ENCODE measurements around the gene ATP5ME. TPM values are rescaled to one million over a fixed set of nuclear protein-coding genes. Genes with fewer than 3 reads are reported as not detected.

ATP5ME gene
- total and polyA plus RNA-seq, 2 donors: 492 to 602 TPM

DNA sequence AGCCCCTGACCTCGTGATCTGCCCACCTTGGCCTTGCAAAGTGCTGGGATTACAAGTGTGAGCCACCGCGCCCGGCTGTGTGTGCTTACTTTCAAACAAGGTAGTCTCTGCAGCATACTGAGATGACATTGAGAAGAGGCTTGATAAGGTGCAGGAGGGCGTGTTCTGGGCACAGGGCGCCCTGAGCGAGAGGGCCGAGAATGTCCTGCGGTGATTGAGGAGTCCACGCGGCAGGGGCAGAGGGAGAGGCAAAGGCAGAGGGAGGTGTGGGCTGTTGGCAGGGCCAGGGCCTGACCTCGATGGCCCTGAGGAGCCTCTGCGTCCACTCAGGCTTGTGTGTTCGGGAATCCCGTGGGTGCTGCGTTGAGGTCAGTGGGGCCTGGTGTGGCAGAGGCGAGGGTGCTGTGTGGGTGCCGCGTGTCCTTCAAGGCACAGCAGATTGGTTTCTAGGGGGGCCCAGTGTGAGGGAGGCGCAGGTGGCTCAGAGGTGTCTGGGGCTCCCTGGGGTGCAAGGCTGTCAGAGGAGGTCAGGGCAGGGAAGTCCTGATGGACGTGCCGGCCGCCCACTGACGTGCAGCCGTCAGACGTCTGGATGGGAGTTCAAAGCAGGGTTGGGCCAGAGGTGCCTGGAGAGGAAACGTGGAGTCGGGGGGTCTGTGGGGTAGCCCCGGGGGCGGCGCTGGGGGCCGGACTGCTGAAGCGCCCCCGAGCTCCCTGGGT is 43.7 kb upstream of the ATP5ME start:
- H3K27ac ChIP-seq (ENCODE audit: low read depth in 1 of 2, low read length in 1 of 2): no peak overlapping the region
- H3K36me3 ChIP-seq (ENCODE audit: control insufficient read depth in 2 of 2, insufficient read depth in 2 of 2, low read length in 1 of 2): peaks cover 0 to 42% of the 10 kb centered on the region in 2 donors
- no peaks in the 10 kb centered on the region for H3K4me1 ChIP-seq (ENCODE audit: control insufficient read depth in 2 of 2, insufficient read depth in 2 of 2, low read length in 2 of 2)
- 98% methylated on average over 34 of the region's 34 CpGs for WGBS
- no peak overlapping the region for H3K4me3 ChIP-seq (ENCODE audit: low read length in 2 of 2)
- no peaks in the 10 kb centered on the region for H3K27me3 ChIP-seq (ENCODE audit: control insufficient read depth in 2 of 2, insufficient read depth in 1 of 2, low read length in 1 of 2)
- peaks cover 2 to 10% of the 10 kb centered on the region in 2 donors for H3K9me3 ChIP-seq (ENCODE audit: control insufficient read depth in 2 of 2, insufficient read depth in 1 of 2, low read length in 1 of 2)
- DNase-seq (ENCODE audit: low read depth in 6 of 9, low spot score in 9 of 9): no peak

DNA sequence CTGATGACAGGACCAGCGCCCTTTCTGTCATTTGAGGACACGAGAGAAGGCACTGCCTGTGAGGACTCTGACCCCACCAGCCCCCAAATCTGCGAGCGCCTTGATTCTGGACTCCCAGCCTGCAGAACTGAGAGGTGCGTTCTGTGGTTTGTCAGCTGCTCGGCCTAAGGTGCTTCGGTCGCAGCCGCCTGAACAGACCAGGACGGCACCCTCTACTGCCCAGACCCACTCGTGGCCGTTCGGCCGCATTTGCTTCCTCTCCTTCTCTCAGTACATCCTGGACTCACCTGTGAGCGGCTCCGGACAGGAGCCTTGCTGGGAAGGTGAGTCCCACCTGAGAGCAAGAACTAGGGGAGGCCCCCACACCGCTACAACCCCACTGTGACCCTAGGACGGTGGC is 40.0 kb upstream of the ATP5ME start:
- Histone ChIP-seq H3K27ac (ENCODE audit: low read depth in 1 of 2, low read length in 1 of 2) (no peak overlapping the region), H3K27me3 (ENCODE audit: control insufficient read depth in 2 of 2, insufficient read depth in 1 of 2, low read length in 1 of 2) (no peaks in the 10 kb centered on the region), H3K36me3 (ENCODE audit: control insufficient read depth in 2 of 2, insufficient read depth in 2 of 2, low read length in 1 of 2) (peaks cover 7 to 23% of the 10 kb centered on the region in 2 donors), H3K4me1 (ENCODE audit: control insufficient read depth in 2 of 2, insufficient read depth in 2 of 2, low read length in 2 of 2) (no peaks in the 10 kb centered on the region), H3K9me3 (ENCODE audit: control insufficient read depth in 2 of 2, insufficient read depth in 1 of 2, low read length in 1 of 2) (no peaks in the 10 kb centered on the region), H3K4me3 (ENCODE audit: low read length in 2 of 2) (no peak overlapping the region)
- no peak for DNase-seq (ENCODE audit: low read depth in 6 of 9, low spot score in 9 of 9)
- 95% methylated on average over 18 of the region's 18 CpGs for WGBS

DNA sequence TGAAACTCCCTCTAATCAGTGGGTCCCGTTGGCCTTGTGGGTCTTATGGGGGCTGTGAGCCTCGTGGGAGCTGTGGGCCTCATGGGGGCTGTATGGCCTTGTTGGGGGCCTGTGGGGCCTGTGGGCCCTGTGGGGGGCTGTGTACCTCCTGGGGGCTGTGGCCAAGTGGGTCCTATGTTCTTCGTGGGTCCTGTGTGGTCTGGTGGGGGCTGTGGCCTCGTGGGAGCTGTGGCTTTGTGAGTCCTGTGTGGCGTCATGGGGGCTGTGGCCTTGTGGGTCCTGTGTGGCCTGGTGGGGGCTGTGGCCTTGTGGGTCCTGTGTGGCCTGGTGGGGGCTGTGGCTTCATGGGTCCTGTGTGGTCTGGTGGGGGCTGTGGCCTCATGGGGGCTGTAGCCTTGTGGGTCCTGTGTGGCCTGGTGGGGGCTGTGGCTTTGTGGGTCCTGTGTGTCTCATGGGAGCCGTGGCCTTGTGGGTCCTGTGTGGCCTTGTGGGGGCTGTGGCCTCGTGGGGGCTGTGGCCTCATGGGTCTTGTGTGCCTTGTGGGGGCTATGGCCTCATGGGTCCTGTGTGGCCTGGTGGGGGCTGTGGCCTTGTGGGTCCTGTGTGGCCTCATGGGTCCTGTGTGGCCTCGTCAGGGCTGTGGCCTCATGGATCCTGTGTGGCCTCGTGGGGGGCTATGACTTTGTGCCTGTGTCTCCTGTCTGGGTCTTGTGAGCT is 39.0 kb upstream of the ATP5ME start:
- no peak overlapping the region for H3K4me3 ChIP-seq (ENCODE audit: low read length in 2 of 2)

DNA sequence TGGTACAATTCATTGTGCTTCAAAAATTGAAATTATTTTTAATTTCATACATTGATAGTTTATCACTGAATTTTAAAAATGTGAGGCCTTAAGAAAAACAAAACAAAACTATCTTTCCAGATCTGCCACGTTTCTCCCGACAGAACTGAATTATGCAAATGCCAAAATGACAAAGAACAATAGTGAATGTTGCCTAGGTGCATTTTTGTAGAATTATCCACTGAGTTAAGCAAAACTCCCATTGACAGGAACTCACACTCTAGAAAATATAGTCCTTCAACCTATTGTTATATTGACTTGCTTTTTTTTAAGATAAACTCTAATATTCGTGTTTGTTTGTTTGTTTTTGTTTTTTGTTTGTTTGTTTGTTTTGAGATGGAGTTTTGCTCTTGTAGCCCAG is 38.0 kb upstream of the ATP5ME start:
- Histone ChIP-seq H3K36me3 (ENCODE audit: control insufficient read depth in 2 of 2, insufficient read depth in 2 of 2, low read length in 1 of 2) (peaks cover 9 to 23% of the 10 kb centered on the region in 2 donors), H3K27me3 (ENCODE audit: control insufficient read depth in 2 of 2, insufficient read depth in 1 of 2, low read length in 1 of 2) (no peaks in the 10 kb centered on the region), H3K4me1 (ENCODE audit: control insufficient read depth in 2 of 2, insufficient read depth in 2 of 2, low read length in 2 of 2) (peaks cover 3 to 5% of the 10 kb centered on the region in 2 donors), H3K9me3 (ENCODE audit: control insufficient read depth in 2 of 2, insufficient read depth in 1 of 2, low read length in 1 of 2) (peaks cover 0 to 4% of the 10 kb centered on the region in 2 donors), H3K27ac (ENCODE audit: low read depth in 1 of 2, low read length in 1 of 2) (no peak overlapping the region), H3K4me3 (ENCODE audit: low read length in 2 of 2) (no peak overlapping the region)
- DNase-seq (ENCODE audit: low read depth in 6 of 9, low spot score in 9 of 9): no peak
- WGBS: 97% methylated on average over 3 of the region's 3 CpGs

More for the DNA sequence above, 39.0 kb upstream of the ATP5ME start:
- no peak overlapping the region for H3K27ac ChIP-seq (ENCODE audit: low read depth in 1 of 2, low read length in 1 of 2)
- WGBS: 90% methylated on average over 9 of the region's 9 CpGs
- peaks cover 0 to 4% of the 10 kb centered on the region in 2 donors for H3K9me3 ChIP-seq (ENCODE audit: control insufficient read depth in 2 of 2, insufficient read depth in 1 of 2, low read length in 1 of 2)
- peaks cover 9 to 23% of the 10 kb centered on the region in 2 donors for H3K36me3 ChIP-seq (ENCODE audit: control insufficient read depth in 2 of 2, insufficient read depth in 2 of 2, low read length in 1 of 2)
- DNase-seq (ENCODE audit: low read depth in 6 of 9, low spot score in 9 of 9): no peak
- no peaks in the 10 kb centered on the region for H3K27me3 ChIP-seq (ENCODE audit: control insufficient read depth in 2 of 2, insufficient read depth in 1 of 2, low read length in 1 of 2)
- peaks cover 0 to 3% of the 10 kb centered on the region in 2 donors for H3K4me1 ChIP-seq (ENCODE audit: control insufficient read depth in 2 of 2, insufficient read depth in 2 of 2, low read length in 2 of 2)

DNA sequence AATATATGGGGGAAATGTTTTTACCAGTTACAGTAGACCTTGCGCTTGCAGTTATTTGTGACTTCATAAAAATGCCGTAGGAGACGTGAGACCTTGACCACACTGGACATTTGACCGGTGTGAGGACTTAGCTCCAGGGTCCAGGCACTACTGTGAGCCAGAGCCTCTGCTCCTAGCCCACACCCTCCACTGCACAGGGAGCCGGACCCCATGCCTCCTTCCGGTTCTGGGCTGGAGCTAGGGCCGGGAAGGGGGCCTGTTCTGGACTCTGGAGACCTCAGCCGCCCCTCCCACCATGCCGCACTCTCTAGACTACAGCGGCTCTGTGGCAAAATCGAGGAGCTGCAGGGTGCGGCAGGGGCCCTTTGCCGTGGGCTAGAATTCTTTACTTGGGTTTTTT is 36.8 kb upstream of the ATP5ME start:
- 93% methylated on average over 13 of the region's 13 CpGs for WGBS
- DNase-seq (ENCODE audit: low read depth in 6 of 9, low spot score in 9 of 9): no peak
- H3K27ac ChIP-seq (ENCODE audit: low read depth in 1 of 2, low read length in 1 of 2): no peak overlapping the region

DNA sequence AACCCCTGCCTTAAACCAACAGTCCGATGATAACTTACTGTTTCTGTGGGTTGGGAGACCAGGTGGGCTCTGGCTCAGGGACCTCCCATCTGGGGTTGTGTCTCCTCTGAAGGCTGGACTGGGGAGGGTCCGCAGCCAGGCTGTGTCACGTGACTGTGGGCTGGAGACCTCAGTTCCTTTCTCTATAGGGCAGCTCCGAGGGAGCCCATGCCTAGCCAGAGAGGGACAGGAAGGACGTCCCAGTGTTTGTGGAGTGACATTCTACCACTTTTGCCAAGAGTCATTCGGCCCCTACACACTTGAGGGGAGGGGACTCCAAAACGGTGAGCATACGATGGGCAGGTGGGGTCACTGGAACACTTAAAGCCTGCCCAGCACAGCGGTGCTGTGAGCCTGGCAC is 36.0 kb upstream of the ATP5ME start:
- peaks cover 9 to 23% of the 10 kb centered on the region in 2 donors for H3K36me3 ChIP-seq (ENCODE audit: control insufficient read depth in 2 of 2, insufficient read depth in 2 of 2, low read length in 1 of 2)
- H3K9me3 ChIP-seq (ENCODE audit: control insufficient read depth in 2 of 2, insufficient read depth in 1 of 2, low read length in 1 of 2): peaks cover 0 to 4% of the 10 kb centered on the region in 2 donors
- no peaks in the 10 kb centered on the region for H3K27me3 ChIP-seq (ENCODE audit: control insufficient read depth in 2 of 2, insufficient read depth in 1 of 2, low read length in 1 of 2)
- no peak overlapping the region for H3K27ac ChIP-seq (ENCODE audit: low read depth in 1 of 2, low read length in 1 of 2)
- peaks cover 10 to 11% of the 10 kb centered on the region in 2 donors for H3K4me1 ChIP-seq (ENCODE audit: control insufficient read depth in 2 of 2, insufficient read depth in 2 of 2, low read length in 2 of 2)
- H3K4me3 ChIP-seq (ENCODE audit: low read length in 2 of 2): no peak overlapping the region
- 87% methylated on average over 9 of the region's 9 CpGs for WGBS
- DNase-seq (ENCODE audit: low read depth in 6 of 9, low spot score in 9 of 9): no peak

More for the DNA sequence above, 36.8 kb upstream of the ATP5ME start:
- peaks cover 0 to 4% of the 10 kb centered on the region in 2 donors for H3K9me3 ChIP-seq (ENCODE audit: control insufficient read depth in 2 of 2, insufficient read depth in 1 of 2, low read length in 1 of 2)
- peaks cover 9 to 23% of the 10 kb centered on the region in 2 donors for H3K36me3 ChIP-seq (ENCODE audit: control insufficient read depth in 2 of 2, insufficient read depth in 2 of 2, low read length in 1 of 2)
- H3K4me1 ChIP-seq (ENCODE audit: control insufficient read depth in 2 of 2, insufficient read depth in 2 of 2, low read length in 2 of 2): peaks cover 8 to 10% of the 10 kb centered on the region in 2 donors
- H3K4me3 ChIP-seq (ENCODE audit: low read length in 2 of 2): no peak overlapping the region
- no peaks in the 10 kb centered on the region for H3K27me3 ChIP-seq (ENCODE audit: control insufficient read depth in 2 of 2, insufficient read depth in 1 of 2, low read length in 1 of 2)

DNA sequence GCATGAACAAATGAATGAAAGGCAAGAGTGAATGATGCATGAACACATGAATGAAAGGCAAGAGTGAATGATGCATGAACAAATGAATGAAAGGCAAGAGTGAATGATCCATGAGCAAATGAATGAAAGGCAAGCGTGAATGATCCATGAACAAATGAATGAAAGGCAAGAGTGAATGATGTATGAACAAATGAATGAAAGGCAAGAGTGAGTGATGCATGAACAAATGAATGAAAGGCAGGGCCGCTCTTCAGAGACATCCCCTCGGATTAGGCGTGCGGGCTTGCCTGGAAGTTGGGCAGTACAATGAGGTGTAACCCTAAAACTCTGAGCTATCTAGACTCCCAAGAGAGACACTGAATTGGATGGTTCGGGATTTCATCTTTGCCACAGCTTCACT is 35.3 kb upstream of the ATP5ME start:
- no peak overlapping the region for H3K4me3 ChIP-seq (ENCODE audit: low read length in 2 of 2)
- H3K36me3 ChIP-seq (ENCODE audit: control insufficient read depth in 2 of 2, insufficient read depth in 2 of 2, low read length in 1 of 2): peaks cover 9 to 21% of the 10 kb centered on the region in 2 donors
- H3K27me3 ChIP-seq (ENCODE audit: control insufficient read depth in 2 of 2, insufficient read depth in 1 of 2, low read length in 1 of 2): no peaks in the 10 kb centered on the region
- WGBS: 98% methylated on average over 6 of the region's 6 CpGs
- peaks cover 0 to 4% of the 10 kb centered on the region in 2 donors for H3K9me3 ChIP-seq (ENCODE audit: control insufficient read depth in 2 of 2, insufficient read depth in 1 of 2, low read length in 1 of 2)
- no peak overlapping the region for H3K27ac ChIP-seq (ENCODE audit: low read depth in 1 of 2, low read length in 1 of 2)
- peaks cover 10 to 12% of the 10 kb centered on the region in 2 donors for H3K4me1 ChIP-seq (ENCODE audit: control insufficient read depth in 2 of 2, insufficient read depth in 2 of 2, low read length in 2 of 2)
- DNase-seq (ENCODE audit: low read depth in 6 of 9, low spot score in 9 of 9): no peak

DNA sequence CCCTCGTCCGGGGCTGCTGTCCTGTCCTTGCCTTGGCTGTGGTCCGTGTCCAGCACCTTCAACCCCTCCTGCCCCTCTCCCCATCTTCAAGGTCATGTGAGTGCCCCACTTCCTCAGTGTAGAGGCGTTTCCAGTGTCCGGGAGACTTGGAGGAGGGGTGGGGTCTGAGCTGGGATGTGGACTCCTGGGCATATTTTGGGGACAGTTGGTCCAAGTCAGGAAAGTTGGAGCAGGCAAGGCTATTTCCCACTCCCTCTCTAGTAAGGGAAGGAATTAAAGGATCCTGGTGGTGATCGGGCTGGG is 34.5 kb upstream of the ATP5ME start:
- no peak for DNase-seq (ENCODE audit: low read depth in 6 of 9, low spot score in 9 of 9)
- H3K36me3 ChIP-seq (ENCODE audit: control insufficient read depth in 2 of 2, insufficient read depth in 2 of 2, low read length in 1 of 2): peaks cover 9 to 17% of the 10 kb centered on the region in 2 donors
- H3K27me3 ChIP-seq (ENCODE audit: control insufficient read depth in 2 of 2, insufficient read depth in 1 of 2, low read length in 1 of 2): peaks cover 0 to under 1% of the 10 kb centered on the region in 2 donors
- WGBS: 98% methylated on average over 6 of the region's 6 CpGs
- H3K4me3 ChIP-seq (ENCODE audit: low read length in 2 of 2): no peak overlapping the region
- peaks cover 10 to 12% of the 10 kb centered on the region in 2 donors for H3K4me1 ChIP-seq (ENCODE audit: control insufficient read depth in 2 of 2, insufficient read depth in 2 of 2, low read length in 2 of 2)
- peaks cover 0 to 4% of the 10 kb centered on the region in 2 donors for H3K9me3 ChIP-seq (ENCODE audit: control insufficient read depth in 2 of 2, insufficient read depth in 1 of 2, low read length in 1 of 2)
- H3K27ac ChIP-seq (ENCODE audit: low read depth in 1 of 2, low read length in 1 of 2): no peak overlapping the region

DNA sequence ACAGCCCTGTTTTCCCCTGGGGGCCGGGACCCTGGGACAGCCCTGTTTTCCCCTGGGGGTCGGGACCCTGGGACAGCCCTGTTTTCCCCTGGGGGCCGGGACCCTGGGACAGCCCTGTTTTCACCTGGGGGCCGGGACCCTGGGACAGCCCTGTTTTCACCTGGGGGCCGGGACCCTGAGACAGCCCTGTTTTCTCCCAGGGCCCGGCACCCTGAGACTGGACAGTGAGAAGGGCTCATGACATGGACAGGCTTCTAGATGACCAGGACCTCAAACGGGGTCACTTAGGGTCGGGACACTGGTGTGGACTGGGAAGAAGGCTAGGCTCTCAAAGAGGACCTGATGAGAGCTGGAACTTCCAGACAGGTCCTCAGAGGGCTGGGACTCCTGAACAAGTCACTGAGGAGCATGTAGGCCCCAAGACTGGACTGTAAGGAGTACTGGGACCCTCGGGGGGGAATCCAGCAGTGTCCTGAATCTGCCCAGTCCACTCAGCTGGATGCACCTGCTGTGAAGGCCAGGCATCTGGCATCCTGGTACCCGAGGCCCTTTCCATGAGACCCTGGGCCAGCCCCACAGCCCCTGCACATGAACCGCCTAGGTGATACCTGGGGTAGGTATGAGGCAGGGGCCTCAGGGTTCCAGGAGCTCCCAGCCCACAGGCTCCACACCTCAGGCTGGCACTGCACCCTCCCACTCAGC is 34.0 kb upstream of the ATP5ME start:
- H3K27ac ChIP-seq (ENCODE audit: low read depth in 1 of 2, low read length in 1 of 2): no peak overlapping the region
- DNase-seq (ENCODE audit: low read depth in 6 of 9, low spot score in 9 of 9): no peak
- WGBS: 90% methylated on average over 11 of the region's 11 CpGs

More for the DNA sequence above, 34.0 kb upstream of the ATP5ME start:
- H3K4me3 ChIP-seq (ENCODE audit: low read length in 2 of 2): no peak overlapping the region
- peaks cover 0 to 5% of the 10 kb centered on the region in 2 donors for H3K27me3 ChIP-seq (ENCODE audit: control insufficient read depth in 2 of 2, insufficient read depth in 1 of 2, low read length in 1 of 2)
- peaks cover 0 to 4% of the 10 kb centered on the region in 2 donors for H3K9me3 ChIP-seq (ENCODE audit: control insufficient read depth in 2 of 2, insufficient read depth in 1 of 2, low read length in 1 of 2)
- H3K36me3 ChIP-seq (ENCODE audit: control insufficient read depth in 2 of 2, insufficient read depth in 2 of 2, low read length in 1 of 2): peaks cover 9 to 12% of the 10 kb centered on the region in 2 donors
- peaks cover 10 to 12% of the 10 kb centered on the region in 2 donors for H3K4me1 ChIP-seq (ENCODE audit: control insufficient read depth in 2 of 2, insufficient read depth in 2 of 2, low read length in 2 of 2)

All from thymus (tissue), 11 donors.